NCI-H460 (cell line): Measurements from ENCODE around the gene IFNA14. TPM values are rescaled to one million over a fixed set of nuclear protein-coding genes. Genes with fewer than 3 reads are reported as not detected.
"Not testable (repeated sequence)": the region's sequence is repeated elsewhere in the genome, so short reads cannot be mapped to it uniquely, and the experiment has no call there.

ENCODE experiments used
- DNase-seq: peaks from one replicate; pipeline ENCODE4 v3.0.0-alpha.2; 2016; ENCODE audit warnings: low read depth; ENCODE audit errors: extremely low read depth
- polyA plus RNA-seq: library from polyadenylated mRNA; depleted of rRNA; stranded (reverse); fragments of >200 nt; gene quantifications from 2 replicates; pipeline ENCODE4 v1.2.3, GENCODE V29; 2014; cell fraction: nucleus; rRNA removed
- total RNA-seq: library from RNA; depleted of rRNA; stranded (reverse); fragments of >200 nt; shearing (Covaris generic); gene quantifications from 2 replicates; pipeline ENCODE4 v1.2.3, GENCODE V29; 2014; rRNA removed

Gene IFNA14
- not detected in 2 replicates for total RNA-seq
- not detected in 2 replicates for polyA plus RNA-seq

- DNase-seq, result no peak
These were observed at the start of gene IFNA14 for GRCh38 chr9:21239911-21240310. TSS of gene IFNA14 (minus strand) at chr9:21240005. CDS start at chr9:21239935, 70 bp downstream.

GRCh38 chr9:21287280-21287679 is 47.5 kb upstream of the IFNA14 start:
- no peak for DNase-seq

- no peak for DNase-seq
These were observed 46.9 kb upstream of the IFNA14 start for GRCh38 chr9:21286659-21287058.

GRCh38 chr9:21286099-21286498 is 46.3 kb upstream of the IFNA14 start:
- no peak for DNase-seq

GRCh38 chr9:21281275-21281674 is 41.5 kb upstream of the IFNA14 start:
- no peak for DNase-seq

- DNase-seq, result no peak
These were observed 28.5 kb upstream of the IFNA14 start for GRCh38 chr9:21268347-21268657.

GRCh38 chr9:21267485-21268346 is 27.9 kb upstream of the IFNA14 start:
- DNase-seq, result no peak

GRCh38 chr9:21266733-21267484 is 27.1 kb upstream of the IFNA14 start:
- DNase-seq, result no peak

GRCh38 chr9:21265421-21266189 is 25.8 kb upstream of the IFNA14 start:
- no peak for DNase-seq

- no peak for DNase-seq
These were observed 15.9 kb upstream of the IFNA14 start for GRCh38 chr9:21255538-21256212.

- DNase-seq, result peak; percentile 19
These were observed 13.1 kb upstream of the IFNA14 start for GRCh38 chr9:21252721-21253547.

- DNase-seq, result no peak
These were observed 11.8 kb upstream of the IFNA14 start for GRCh38 chr9:21251638-21252037.

GRCh38 chr9:21251190-21251589 is 11.4 kb upstream of the IFNA14 start:
- DNase-seq, result no peak

- no peak for DNase-seq
These were observed 5.0 kb upstream of the IFNA14 start for GRCh38 chr9:21244836-21245235.

- not testable (repeated sequence) for DNase-seq
These were observed 3.5 kb downstream of the IFNA14 start for GRCh38 chr9:21236360-21236714.

- peak; percentile 30 for DNase-seq
These were observed 4.1 kb downstream of the IFNA14 start for GRCh38 chr9:21235468-21236359.

- DNase-seq, result no peak
These were observed 5.6 kb downstream of the IFNA14 start for GRCh38 chr9:21234153-21234687.

- DNase-seq, result no peak
These were observed 6.5 kb downstream of the IFNA14 start for GRCh38 chr9:21233258-21233657.
